ENCODE results near the gene PLA2G6.

Gene PLA2G6

GRCh38 chr22:38129021-38129420, 52.6 kb downstream of the PLA2G6 start:
- no peak for TF ChIP-seq CTCF (IDR thresholded peaks at IDR 0.05; ENCODE audit: insufficient read depth, low read depth, low read length, missing control alignments)
- no peak overlapping the region for H3K4me3 ChIP-seq (ENCODE audit: low read length)
- DNase-seq (ENCODE audit: low read depth), result no peak

GRCh38 chr22:38127869-38128268, 53.8 kb downstream of the PLA2G6 start:
- H3K4me3 ChIP-seq (ENCODE audit: low read length), result no peak overlapping the region
- TF ChIP-seq CTCF (IDR thresholded peaks at IDR 0.05; ENCODE audit: insufficient read depth, low read depth, low read length, missing control alignments), result no peak
- no peak for DNase-seq (ENCODE audit: low read depth)

GRCh38 chr22:38126928-38127668, 54.5 kb downstream of the PLA2G6 start:
- no peak for TF ChIP-seq CTCF (IDR thresholded peaks at IDR 0.05; ENCODE audit: insufficient read depth, low read depth, low read length, missing control alignments)
- DNase-seq (ENCODE audit: low read depth), result no peak
- H3K4me3 ChIP-seq (ENCODE audit: low read length), result no peak overlapping the region

- TF ChIP-seq CTCF (IDR thresholded peaks at IDR 0.05; ENCODE audit: insufficient read depth, low read depth, low read length, missing control alignments), result no peak
- H3K4me3 ChIP-seq (ENCODE audit: low read length), result no peak overlapping the region
- DNase-seq (ENCODE audit: low read depth), result no peak
These were observed 55.9 kb downstream of the PLA2G6 start for GRCh38 chr22:38125751-38126201.

GRCh38 chr22:38125038-38125610, 56.5 kb downstream of the PLA2G6 start:
- no peak overlapping the region for H3K4me3 ChIP-seq (ENCODE audit: low read length)
- TF ChIP-seq CTCF (IDR thresholded peaks at IDR 0.05; ENCODE audit: insufficient read depth, low read depth, low read length, missing control alignments), result no peak
- no peak for DNase-seq (ENCODE audit: low read depth)

GRCh38 chr22:38124236-38124974, 57.2 kb downstream of the PLA2G6 start:
- H3K4me3 ChIP-seq (ENCODE audit: low read length), result no peak overlapping the region
- DNase-seq (ENCODE audit: low read depth), result peak; percentile 96
- peak; percentile 22 for TF ChIP-seq CTCF (IDR thresholded peaks at IDR 0.05; ENCODE audit: insufficient read depth, low read depth, low read length, missing control alignments)

Measured in epithelial cell of esophagus (primary cell).